ENCODE data around the gene MBNL3.
"Not testable (repeated sequence)": the region's sequence is repeated elsewhere in the genome, so short reads cannot be mapped to it uniquely, and the experiment has no call there.

The MBNL3 gene

DNA sequence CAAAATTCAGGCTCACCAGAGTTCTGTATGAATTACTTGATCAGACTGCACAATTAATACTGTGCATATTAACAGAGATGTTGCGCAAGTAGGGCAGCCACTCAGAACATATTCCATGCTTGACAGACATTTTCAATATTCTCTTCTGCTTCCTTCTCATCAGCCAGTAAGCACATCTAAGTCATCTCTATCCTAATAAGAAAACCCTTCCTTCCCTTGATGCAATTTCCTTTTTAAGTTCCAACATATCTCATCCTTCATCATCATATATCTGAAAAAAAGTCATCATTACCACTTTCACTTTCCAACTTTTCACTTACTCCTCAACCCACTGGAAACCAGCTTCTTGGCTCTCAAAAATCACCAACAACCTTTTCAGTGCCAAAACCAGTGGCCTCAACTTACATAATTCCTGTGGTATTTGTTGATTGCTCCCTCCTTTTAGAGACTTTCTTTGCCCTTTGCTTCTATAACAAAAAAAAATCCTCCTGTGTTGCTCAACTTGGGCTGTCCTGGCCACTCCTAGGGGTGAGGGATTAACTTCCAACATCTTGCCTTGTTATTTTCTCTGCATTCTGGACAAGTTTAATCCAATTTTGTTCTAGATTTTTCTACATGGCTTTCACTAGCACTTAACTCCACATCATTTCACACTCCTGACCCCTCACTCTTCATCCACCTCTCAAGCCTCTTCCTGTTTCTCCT lies 14.1 kb downstream of the MBNL3 start:
- no peak for DNase-seq

GRCh38 chrX:132472397-132472796 lies 16.4 kb downstream of the MBNL3 start:
- no peak for DNase-seq

DNA sequence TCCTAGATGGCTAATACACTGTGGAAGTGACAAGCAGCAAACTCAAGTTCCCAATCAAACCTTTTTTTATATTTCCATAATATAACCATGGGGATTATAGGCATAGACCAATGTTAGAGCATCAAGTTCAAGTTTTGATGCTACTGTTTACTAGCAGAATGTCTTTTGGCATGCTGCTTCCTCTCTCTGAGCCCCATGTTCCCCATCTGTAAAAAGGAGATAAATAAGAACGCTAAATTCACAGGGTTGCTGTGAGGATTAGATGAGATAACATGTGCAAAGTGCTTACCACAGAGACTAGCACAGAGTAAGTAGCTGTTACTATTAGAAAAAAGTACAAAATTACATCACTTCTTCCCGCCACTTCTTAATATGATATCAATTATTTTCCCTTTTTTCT lies 18.0 kb downstream of the MBNL3 start:
- DNase-seq: no peak

GRCh38 chrX:132470179-132470578 lies 18.7 kb downstream of the MBNL3 start:
- DNase-seq: no peak

- no peak for DNase-seq
These were observed 20.4 kb downstream of the MBNL3 start for GRCh38 chrX:132468454-132468853.

DNA sequence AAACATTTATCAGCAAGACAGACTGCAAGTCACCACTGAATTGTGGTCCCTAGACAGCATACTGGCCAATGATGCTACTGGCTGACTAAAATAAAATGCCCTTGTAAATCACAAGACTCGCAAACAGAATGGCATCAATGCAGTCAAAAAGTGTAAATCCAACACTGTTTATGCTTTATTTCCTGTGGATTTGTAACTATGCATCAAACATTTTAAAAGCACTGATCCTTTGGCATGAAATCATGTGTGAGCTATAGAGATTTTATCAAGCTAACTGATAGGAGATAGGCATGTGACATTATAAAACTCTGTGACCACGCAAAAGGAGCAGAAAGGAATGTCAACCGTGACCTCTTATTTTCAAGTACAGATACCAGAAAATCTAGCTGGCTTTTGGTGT lies 20.8 kb downstream of the MBNL3 start:
- no peak for DNase-seq

DNA sequence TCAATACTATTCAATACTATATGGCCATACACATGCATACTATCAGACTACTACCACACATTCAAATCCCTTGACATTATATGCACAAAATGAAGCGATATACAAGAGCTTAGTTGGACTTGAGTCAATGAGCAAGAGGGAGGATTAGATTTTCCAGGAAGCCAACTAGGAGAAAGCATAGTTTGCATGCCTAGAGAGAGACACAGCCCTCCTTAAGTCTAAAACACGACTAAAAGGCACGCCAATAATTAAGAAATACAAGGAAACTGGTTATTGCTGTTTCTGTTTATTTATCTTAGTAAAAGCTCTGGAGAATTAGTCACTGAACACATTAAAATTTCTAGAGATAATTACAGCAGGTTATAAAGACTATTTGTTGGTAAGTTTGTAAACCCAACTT lies 21.8 kb downstream of the MBNL3 start:
- no peak for DNase-seq

- DNase-seq: peak; percentile 67
These were observed 25.4 kb downstream of the MBNL3 start for GRCh38 chrX:132463411-132463810.

DNA sequence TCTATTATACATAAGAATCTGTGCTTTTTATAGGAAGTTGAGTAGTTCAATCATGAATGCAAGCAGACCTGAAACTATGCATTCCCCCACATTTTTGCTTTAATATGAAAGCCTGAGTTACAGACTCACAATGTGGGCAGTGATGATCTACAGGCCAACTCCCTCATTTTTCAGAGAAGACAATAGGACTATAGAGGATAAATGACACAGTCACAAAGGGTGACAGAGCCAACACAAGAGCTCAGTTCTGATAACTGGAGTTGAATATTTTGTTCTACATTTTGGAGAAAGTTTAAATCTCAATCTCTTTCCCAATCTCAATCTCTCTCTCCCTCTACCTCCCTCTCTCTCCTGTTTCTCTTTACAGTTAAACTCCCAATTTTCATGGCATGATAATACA lies 27.0 kb downstream of the MBNL3 start:
- no peak for DNase-seq

DNA sequence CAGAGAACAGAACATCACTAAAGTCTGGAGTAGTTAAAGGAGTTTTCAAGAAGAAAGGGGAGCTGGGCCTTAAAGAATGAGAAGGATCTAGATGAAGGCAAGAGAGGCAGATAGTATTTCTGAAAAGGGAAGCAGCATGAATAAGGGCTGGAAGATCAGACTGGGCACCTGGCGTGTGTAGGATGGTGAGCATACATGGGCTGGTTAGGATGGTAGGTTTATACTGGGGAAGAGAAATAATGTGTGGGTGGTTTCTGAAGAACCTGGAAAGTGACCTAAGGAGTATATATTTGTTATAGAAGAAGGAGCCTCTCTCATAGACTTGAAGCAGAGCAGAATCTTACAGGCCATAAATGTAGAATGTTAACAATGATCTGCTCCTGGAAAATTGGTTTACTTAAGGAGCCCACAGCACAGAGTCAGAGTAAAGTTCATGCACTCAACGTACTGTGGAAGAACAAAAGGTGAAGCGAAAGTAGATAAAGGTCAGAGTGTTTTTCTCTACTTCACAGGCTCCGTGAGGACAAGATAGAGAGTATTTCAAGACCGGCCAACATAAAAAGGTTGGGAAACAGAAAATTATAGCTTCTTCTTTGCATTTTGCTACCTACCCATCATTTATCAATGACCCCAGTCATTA lies 35.8 kb downstream of the MBNL3 start:
- no peak for DNase-seq

GRCh38 chrX:132445909-132446308 lies 42.9 kb downstream of the MBNL3 start:
- DNase-seq: not testable (repeated sequence)

GRCh38 chrX:132444936-132445335 lies 43.9 kb downstream of the MBNL3 start:
- DNase-seq: no peak

DNA sequence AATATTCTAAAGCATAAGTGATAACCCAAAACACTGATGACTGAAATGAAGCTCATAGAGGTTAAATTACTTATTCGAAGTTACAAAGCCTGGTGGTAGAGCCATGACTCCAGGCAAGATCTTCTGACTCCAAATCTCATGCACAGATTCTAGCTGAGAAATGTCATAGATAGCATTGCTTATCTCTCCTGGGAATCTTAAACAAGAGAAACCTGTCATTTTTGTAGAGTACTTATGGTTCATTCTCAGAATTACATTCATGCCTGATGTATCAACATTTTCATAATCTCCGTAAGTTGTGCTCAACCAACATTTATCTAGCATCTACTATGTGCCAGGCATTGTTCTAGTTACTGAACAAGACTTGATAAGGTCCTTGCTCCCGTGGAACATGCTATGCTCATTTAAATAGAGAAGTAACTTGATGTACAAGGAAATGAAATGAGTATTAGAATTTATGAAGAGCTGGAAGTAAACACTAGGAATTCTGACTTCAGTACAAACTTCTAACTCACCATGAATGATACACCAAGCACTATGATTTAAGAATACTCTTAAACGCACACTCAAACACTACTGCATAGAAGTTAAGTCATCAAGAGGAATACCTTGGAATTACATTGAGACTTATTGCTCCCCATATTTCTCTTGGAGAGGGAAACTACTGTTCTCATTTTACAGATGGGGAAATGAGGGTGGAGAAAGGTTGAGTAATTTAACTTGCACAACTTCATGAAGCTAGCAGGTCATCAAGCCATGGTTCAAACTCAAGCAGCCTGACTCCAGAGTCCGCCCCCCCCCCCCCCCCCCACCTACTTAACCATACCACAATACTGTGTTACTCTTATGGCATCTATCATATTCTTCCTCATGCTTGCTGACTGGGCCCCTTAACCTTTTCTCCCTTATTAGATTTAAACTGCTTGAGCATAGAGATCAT lies 45.4 kb downstream of the MBNL3 start:
- no peak for DNase-seq

DNA sequence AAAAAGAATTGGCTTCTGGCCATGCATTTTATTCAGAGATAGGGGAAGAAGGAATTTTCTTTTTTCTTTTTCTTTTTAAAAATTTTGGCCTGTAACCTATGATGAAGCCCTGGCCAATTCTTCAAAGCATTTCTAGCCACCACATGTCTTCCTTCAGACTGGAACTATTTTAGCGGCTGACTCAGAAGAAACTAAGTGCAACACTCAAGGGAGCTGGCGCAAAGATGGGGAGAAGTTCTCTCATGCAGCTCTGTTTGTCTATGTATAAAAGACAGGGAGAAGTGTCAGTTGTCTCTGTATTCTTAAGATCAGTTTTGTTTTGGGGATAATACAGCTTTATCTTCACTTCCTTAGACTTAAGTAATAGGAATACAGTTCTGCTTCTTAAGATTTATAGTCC lies 46.1 kb downstream of the MBNL3 start:
- no peak for DNase-seq

- no peak for DNase-seq
These were observed 53.6 kb downstream of the MBNL3 start for GRCh38 chrX:132435222-132435621.

GRCh38 chrX:132433551-132433950 lies 55.3 kb downstream of the MBNL3 start:
- DNase-seq: no peak

DNA sequence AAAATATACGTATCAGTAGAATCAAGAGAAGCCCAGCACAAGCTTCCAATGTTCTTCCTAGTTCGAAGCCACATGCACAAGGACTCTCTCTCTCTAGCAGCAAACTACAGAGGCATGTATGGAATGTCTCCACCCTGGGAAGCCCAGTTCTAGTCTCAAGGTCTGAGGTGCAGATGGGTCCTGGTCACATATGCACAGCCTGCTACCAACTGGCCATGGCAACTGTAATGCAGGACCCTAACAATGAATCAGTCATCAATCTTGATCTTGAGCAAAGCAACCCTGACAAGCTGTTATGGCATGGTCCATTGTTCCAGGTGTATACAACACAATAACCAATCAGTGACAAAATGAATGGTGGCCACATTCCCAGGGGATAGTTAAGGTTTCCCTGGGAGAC lies 55.8 kb downstream of the MBNL3 start:
- DNase-seq: no peak

DNA sequence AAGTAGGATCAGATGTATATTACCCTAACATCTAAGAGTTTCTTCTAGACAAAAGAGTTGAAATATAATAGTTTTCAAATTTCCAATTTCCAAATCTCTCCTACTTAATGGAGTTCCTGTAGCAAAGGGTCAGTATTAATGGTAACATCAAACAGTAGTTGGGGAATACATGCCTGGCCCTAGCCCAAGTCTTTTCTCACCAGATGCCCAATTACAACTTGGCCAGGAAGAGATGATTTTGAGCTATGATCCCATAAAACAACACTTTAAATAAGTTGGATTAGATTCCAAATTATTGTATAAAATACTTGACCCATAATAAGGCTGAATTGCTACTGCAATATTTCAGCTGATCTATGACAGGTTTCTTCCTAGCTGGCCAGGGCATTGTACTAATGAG lies 59.9 kb downstream of the MBNL3 start:
- DNase-seq: no peak

DNA sequence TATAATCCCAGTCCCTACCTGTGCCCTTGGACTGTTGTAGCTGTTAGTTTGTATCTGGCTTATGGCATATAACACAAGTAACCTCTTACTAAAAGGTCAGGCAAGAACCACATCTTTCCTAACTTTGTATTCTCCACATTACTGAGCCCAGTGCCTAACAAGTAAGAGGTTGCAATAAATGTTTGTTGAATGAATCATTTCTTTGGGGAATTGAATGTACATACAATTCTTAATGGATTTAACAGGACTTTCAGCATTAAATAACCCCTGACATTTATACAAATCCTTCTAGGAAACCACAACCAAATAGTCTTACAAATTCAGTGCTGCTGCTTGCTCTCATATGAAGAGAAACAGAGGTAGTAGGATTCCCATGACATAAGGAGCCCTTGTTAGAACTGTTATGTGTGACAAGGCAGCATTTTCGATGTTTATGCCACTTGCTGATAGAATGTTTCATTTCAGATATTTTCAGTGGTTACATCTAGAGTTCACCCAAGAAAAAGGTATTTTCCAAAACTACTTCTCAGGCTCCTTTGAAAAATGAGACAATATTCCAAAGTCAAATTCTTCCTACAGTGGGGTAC lies 62.0 kb downstream of the MBNL3 start:
- DNase-seq: peak; percentile 18

DNA sequence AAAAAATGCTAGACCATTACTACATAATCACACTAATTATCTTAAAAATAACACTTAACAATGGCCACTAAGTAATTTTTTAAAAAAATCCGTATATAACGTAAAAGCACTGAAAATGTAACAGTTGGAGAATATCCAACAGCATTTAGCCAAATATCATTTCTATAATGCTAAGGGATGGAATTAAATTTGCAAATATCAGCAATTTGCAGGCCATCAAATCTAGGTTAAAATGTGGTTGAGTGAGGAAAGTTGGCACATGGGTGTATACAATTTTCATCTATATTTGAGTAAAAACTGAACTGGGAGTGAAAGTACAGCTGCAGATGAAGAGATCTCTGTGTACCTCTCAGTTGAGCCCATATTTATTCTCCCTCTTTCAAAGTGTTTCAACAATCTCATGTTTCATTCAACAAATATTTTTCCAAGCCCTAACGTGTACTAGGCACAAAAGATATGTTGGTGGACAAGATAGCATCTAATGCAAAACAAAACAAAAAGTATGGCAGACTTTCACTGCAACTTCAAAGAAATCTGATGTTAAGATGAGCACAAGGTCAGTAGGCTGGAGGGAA lies 63.0 kb downstream of the MBNL3 start:
- DNase-seq: peak; percentile 45

DNA sequence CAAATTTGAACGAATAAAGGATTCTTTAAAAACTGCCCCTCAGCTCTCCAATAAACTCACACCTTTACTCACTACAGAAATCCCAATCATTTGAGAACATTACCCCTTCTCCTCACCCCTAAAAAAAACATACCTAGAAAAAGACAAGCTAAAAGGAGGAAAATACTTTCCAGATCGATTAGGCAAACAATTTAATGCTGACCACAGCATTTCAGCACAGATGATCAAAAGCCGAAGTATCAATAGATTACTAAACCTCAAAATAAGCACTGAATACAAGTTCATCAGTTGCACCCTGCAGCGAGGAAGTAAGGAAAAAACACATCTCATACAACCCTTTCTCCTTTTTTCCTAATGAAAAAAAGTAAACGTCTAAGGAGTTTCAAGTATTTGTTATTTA lies 65.5 kb downstream of the MBNL3 start:
- no peak for DNase-seq

DNA sequence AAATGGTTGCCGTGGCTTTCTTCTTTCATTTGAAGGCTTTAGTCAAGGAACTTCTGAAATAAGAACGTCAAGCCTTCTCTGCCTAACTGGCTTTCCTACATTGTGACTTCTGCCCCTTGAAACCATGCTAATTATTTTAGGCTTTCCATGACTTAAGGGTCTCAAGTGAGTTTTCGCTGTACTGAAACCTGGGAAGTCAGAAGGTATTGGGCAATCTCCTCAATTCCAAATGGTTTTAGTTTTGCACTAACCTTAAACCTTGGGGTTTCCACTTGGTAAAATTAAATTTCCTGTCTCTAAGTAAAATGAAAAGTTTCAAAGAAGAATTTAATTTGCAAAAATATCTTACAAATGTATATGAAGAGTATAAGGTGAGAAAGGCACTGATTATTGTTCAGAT lies 73.8 kb downstream of the MBNL3 start:
- no peak for DNase-seq

- DNase-seq: no peak
These were observed 74.4 kb downstream of the MBNL3 start for GRCh38 chrX:132414404-132414803.
